Measurements from ENCODE around the gene ROR2. TPM values are rescaled to one million over a fixed set of nuclear protein-coding genes. Genes with fewer than 3 reads are reported as not detected.

ROR2 gene
- total and polyA plus RNA-seq, 2 of the 8 experiments (the other 6 are each of a cell fraction or from before 2014, with no cell fraction given) = 2.7 to 4.3 TPM

- Histone ChIP-seq H4K5ac (ENCODE audit: insufficient read length, low read depth, low read length) (no peak overlapping the region), H3K56ac (replicated peaks; ENCODE audit: insufficient read length, low read depth, low read length) (no peak overlapping the region), H3K23ac (ENCODE audit: insufficient read length) (no peak overlapping the region), H4K91ac (replicated peaks; ENCODE audit: insufficient read length, low read length) (no peak overlapping the region), H3K79me2 (ENCODE audit: control insufficient read depth in 1 of 2, insufficient read depth in 2 of 2, low read length in 2 of 2) (no peaks in the 10 kb centered on the region), H3K23me2 (ENCODE audit: low read depth, low read length) (peaks cover 6% of the 10 kb centered on the region; the same call in 1 of the 2 replicates), H3K4me2 (ENCODE audit: insufficient read depth in 1 of 2, low read depth in 2 of 2, low read length in 2 of 2) (no peak overlapping the region), H3K27ac (ENCODE audit: low read depth, low read length) (no peak overlapping the region), H3K4ac (replicated peaks; ENCODE audit: insufficient read length, low read depth, low read length) (no peak overlapping the region), H4K8ac (ENCODE audit: extremely low read depth, insufficient read depth, low read length) (no peak overlapping the region), H2BK15ac (ENCODE audit: low read length) (no peak overlapping the region), H3K27me3 (replicated peaks in 1 of 4; ENCODE audit: control insufficient read depth in 3 of 4, extremely low read depth in 1 of 4, insufficient read depth in 3 of 4, low read length in 3 of 4) (no peaks in the 10 kb centered on the region), H3K9ac (replicated peaks in 1 of 4; ENCODE audit: extremely low read depth in 1 of 4, low read depth in 3 of 4, low read length in 3 of 4) (no peak overlapping the region), H2BK120ac (replicated peaks; ENCODE audit: low read depth, low read length) (no peak overlapping the region), H3K4me1 (replicated peaks in 1 of 4; ENCODE audit: control insufficient read depth in 3 of 4, insufficient read depth in 4 of 4, low read length in 3 of 4) (peaks cover 0 to 9% (median 6%) of the 10 kb centered on the region in 4 experiments; a peak in 5 of 7 replicates), H2BK5ac (ENCODE audit: low read depth, low read length) (no peak overlapping the region), H3K18ac (ENCODE audit: extremely low read depth, low read length) (no peak overlapping the region), H3K79me1 (ENCODE audit: low read depth, low read length) (no peaks in the 10 kb centered on the region), H2BK20ac (ENCODE audit: low read length) (no peak overlapping the region), H3K9me3 (ENCODE audit: insufficient read depth in 2 of 2, low read depth in 1 of 2, low read length in 1 of 2) (no peaks in the 10 kb centered on the region), H3K36me3 (ENCODE audit: control insufficient read depth in 2 of 4, insufficient read depth in 4 of 4, low read length in 3 of 4) (no peaks in the 10 kb centered on the region), H2BK12ac (ENCODE audit: low read depth, low read length) (no peak overlapping the region), H2AK5ac (ENCODE audit: low read depth, low read length) (no peak overlapping the region), H3K4me3 (ENCODE audit: extremely low read depth in 1 of 4, insufficient read depth in 2 of 4, low read depth in 3 of 4, low read length in 4 of 4) (no peak overlapping the region), H2AFZ (ENCODE audit: low read length) (no peak overlapping the region), H3K14ac (ENCODE audit: insufficient read length) (no peak overlapping the region), H4K20me1 (replicated peaks in 1 of 2; ENCODE audit: control insufficient read depth in 1 of 2, insufficient read depth in 2 of 2, low read length in 2 of 2) (peaks cover 0 to 5% of the 10 kb centered on the region in 2 experiments)
- ChIA-PET POLR2A (ENCODE audit: partially characterized antibody) (no interaction called here), CTCF (ENCODE audit: partially characterized antibody) (interaction anchor here (1.0 to 1.3 kb wide), 2 partner anchors 29 to 48 kb away, joined by 3 to 4 read pairs; no protein-coding TSS in a partner anchor)
- TF ChIP-seq, protein P1, sequence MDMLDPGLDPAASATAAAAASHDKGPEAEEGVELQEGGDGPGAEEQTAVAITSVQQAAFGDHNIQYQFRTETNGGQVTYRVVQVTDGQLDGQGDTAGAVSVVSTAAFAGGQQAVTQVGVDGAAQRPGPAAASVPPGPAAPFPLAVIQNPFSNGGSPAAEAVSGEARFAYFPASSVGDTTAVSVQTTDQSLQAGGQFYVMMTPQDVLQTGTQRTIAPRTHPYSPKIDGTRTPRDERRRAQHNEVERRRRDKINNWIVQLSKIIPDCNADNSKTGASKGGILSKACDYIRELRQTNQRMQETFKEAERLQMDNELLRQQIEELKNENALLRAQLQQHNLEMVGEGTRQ (IDR thresholded peaks at IDR 0.05; ENCODE audit: low read length) = no peak
- TF ChIP-seq SIX5 (IDR thresholded peaks at IDR 0.05; ENCODE audit: low read depth, low read length) (no peak), MAX (IDR thresholded peaks at IDR 0.05) (no peak), EZH2 (IDR thresholded peaks at IDR 0.05; ENCODE audit: low read depth, low read length, severe bottlenecking) (no peak), CREB1 (IDR thresholded peaks at IDR 0.05) (no peak), CTBP2 (IDR thresholded peaks at IDR 0.05; ENCODE audit: borderline replicate concordance, insufficient read depth, insufficient read length, low read length) (no peak)
- FAIRE-seq (no peak), DNase-seq (ENCODE audit: low read depth in 1 of 2, low spot score in 2 of 2) (no peak)
- 86% methylated on average over 5 of the region's 5 CpGs; no CpG with 5 or more reads in 1 of the 2 experiments for WGBS, 2 experiments (ENCODE audit: extremely low coverage in 1 of 2, insufficient coverage in 1 of 2, insufficient read length in 1 of 2, insufficient replicate concordance in 2 of 2, low coverage in 1 of 2, low lambda C conversion rate in 2 of 2, missing lambda C conversion rate in 1 of 2)
Measured at GRCh38 chr9:91841591-91841990, 108.4 kb downstream of the ROR2 start.

Measured in H1 (cell line).